T-helper 1 cell treated with Interleukin-12 subunit alpha and Interleukin-12 subunit beta and Interleukin-4 antibody, amounts not matched to agents 30 ng/mL and 1 ng/mL, for 36 hours (primary cell): ENCODE measurements around the gene NCOA3. TPM values are rescaled to one million over a fixed set of nuclear protein-coding genes. Genes with fewer than 3 reads are reported as not detected.
"Not testable (repeated sequence)": the region's sequence is repeated elsewhere in the genome, so short reads cannot be mapped to it uniquely, and the experiment has no call there.

Source experiments
- intact Hi-C: fragments of 100-400 bp; cut with micrococcal nuclease; formaldehyde crosslinking; loops from one replicate; pipeline ENCODE4 v1.15.1; 2024
- total RNA-seq: library from RNA; stranded (reverse); gene quantifications from 2 replicates; pipeline ENCODE4 v1.2.3, GENCODE V29; 2022

NCOA3 gene
- total RNA-seq, 1 donor from 2014 or later, result 151 TPM

DNA sequence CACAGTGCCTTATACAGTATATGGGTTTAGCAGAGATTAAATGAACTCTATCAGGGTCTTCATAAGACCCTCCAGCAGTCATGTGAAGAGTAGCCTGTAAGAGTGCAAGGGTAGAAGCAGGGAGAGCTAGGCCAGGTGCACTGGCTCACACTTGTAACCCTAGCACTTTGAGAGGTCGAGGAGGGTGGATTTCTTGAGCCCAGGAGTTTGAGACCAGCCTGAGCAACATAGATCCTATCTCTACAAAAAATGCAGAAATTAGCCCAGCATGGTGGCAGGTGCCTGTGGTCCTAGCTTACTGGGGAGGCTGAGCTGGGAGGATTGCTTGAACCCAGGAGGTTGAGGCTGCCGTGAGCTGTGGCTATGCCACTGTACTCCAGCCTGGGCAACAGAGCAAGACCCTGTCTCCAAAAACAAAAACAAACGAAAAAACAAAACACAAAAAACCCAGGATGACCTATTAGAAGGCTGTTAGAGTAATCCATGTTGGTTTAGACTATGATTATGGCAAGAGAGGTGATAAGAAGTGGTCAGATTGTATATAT is 31.9 kb downstream of the NCOA3 start:
- intact Hi-C loops, result no loop called here

DNA sequence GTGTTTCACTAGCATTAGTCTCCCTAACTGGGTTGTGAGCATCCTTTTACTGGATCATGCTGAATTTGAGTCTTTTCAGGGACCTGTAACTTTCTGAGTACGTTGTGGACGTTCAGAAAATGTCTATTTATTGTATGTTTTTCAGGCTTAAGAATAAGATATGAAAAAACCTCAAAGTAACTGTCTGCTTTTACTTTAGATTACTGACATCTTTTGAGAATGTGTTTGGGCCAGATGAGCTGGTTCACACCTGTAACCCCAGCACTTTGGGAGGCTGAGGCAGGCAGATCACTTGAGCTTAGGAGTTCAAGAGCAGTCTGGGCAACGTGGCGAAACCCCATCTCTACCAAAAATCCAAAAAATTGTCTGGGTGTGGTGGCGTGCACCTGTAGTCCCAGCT is 32.7 kb downstream of the NCOA3 start:
- intact Hi-C loops, result no loop called here

DNA sequence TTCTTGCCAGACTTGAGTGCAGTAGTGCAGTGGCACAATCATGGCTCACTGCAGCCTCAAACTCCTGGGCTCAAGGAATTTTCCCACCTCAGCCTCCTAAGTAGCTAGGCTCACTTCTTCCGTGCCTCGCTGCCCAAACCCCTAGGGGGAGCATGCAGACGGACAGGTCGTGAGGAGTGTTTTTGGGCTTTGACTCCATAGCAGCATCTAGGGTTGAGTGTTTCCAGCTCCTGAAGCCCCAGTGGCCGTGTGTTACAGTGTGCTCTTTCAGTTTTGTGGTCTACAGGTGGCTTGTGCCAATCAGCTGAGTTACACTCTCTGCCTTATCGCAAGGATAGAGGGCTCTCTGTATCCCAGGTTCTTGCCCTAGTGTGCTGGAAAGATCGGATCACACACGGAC is 33.4 kb downstream of the NCOA3 start:
- intact Hi-C loops, result no loop called here

DNA sequence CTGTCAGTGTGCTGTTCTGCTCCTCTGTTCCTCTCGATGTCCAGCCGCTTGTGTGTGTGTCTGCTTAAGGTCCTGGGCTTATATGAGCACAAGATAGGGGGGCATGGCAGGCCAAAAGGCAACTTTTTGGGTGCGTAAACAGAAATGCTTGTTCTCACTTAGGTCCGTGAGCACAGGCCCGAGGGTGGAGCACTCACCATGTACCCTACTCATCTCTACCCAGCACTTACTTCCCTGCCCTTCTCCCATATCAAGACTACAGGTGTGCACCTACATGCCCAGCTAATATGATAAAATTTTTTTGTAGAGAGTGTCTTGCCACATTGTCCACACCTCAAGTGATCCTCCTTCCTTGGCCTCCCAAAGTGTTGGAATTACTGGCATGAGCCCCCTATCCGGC is 34.3 kb downstream of the NCOA3 start:
- intact Hi-C loops, result no loop called here

DNA sequence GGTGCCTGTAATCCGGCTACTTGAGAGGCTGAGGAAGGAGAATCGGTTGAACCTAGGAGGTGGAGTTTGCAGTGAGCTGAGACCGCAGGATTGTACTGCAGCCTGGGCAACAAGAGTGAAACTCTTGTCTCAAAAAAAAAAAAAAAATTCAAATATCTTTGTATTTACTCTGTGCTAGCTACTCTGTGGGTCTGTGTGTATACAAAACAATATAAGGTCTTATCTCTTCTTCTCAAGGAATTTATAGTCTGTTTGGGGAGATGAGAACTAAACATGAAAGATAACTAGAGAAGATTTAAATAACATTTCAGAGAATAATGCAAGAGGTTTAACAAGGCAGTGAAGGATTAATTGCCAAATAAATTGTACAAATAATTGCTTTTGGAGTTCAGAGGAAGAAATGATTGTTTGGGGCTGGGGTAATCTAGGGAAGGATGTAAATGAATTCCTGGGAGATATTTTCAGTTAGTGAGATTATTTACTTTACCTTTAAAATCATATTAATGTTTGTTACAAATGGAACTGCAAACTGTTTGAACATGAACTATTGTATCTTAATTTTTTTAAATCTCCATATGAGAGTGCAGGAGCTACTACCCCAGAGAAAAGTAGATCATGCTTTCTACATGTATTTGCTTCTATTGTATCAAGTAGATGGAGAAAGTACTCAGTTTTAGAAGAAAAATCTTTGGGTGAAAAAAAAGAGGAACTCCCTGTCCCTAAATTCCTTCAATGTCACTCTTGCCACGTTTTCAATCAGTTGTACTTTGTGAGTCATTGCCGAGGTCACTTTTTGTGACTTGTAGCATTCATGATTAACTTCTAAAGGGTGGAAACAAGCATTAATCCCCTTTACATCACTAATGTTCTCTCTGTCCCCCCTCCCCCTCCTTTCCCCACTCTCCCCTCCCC is 39.0 kb downstream of the NCOA3 start:
- intact Hi-C loops, result no loop called here

DNA sequence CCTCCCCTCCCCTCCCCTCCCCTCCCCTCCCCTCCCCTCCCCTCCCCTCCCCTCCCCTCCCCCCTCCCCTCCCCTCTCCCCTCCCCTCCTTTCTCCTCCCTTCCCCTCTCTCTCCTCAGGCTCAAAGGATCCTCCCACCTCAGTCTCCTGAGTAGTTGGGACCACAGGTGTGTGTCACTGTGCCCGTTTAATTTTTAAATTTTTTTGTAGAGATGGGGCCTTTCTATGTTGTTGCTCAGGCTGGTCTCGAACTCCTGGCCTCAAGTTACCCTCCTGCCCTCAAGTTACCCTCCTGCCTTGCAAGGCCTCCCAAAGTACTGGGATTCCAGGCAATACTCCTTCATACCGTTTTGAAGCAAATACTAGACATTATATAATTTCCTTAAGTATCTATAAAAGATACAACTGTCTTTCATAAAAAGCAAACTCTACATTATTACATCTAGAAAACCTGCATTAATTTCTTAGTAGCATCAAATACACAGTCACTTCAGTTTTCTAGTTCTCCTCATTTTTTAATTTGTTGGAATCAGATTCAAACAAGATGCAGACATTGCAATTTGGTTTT is 39.8 kb downstream of the NCOA3 start:
- intact Hi-C loops, result no loop called here

DNA sequence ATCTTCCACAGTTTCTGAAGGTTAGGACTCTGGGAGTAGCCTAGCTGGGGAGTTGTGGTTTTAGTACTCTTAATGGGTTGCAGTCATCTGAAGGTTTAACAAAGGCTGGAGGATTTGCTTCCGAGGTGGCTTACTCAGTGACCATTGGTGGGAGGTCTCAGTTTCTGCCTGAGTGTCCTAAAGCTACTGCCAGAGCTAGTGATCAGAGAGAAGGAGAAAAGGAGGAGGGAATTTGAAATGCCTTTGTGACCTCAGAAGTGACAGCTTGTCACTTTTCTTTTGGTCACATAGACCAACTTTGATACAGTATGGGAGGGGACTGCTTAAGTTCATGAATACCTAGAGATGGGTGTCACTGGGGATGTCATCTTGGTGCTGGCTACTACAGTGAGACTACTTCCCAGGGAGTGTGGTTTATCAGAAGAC is 41.3 kb downstream of the NCOA3 start:
- intact Hi-C loops, result no loop called here

DNA sequence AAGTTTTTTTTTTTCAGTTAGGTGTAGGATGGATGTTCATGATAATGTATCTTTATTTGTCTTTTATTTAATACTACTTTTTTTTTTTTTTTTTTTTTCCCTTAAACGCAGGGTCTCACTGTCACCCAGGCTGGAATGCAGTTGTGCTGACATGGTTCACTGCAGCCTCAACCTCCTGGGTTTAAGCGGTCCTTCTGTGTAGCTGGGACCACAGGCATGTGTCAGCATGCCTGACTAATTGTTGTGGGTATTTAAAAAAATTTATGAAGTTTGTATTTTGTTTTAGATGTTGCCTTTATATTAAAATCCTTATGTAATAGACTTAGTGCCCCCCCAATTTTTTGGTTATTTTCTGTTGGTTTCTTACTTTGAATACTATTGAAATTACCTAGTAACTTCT is 42.6 kb downstream of the NCOA3 start:
- intact Hi-C loops, result no loop called here

DNA sequence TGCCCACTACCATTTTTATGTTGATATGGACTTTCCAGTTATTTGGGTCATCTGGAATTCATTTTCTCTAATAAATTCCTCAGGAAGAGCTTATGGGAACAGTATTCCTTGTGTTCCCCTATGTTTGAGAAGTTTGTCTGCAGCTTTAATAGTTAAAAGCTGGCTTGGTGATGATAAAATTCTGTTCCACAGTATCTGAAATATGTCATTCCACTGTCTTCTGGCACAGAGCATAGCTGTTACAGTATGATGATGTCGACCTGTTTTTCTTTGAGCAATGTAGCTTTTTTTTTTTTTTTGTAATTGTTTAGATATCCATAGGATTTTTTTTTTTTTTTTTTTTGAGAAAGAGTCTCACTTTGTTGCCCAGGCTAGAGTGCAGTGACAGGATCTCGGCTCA is 43.2 kb downstream of the NCOA3 start:
- intact Hi-C loops, result no loop called here

DNA sequence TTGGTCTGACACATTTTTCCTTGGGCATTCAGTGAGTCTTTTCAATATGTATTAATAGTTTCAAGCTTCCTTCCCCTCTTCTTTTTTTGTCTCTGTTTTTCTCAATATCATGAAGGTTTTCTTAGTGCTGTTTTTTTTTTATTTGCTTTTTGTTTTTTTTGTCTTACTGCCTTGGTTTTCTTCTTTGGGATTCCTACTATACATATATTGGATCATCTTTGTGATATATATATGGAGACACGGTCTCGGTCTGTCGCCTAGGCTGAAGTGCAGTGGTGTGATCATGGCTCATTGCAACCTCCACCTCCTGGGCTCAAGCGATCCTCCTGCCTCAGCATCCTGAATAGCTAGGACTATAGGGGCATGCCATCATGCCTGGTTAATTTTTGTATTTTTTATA is 43.8 kb downstream of the NCOA3 start:
- intact Hi-C loops, result no loop called here

DNA sequence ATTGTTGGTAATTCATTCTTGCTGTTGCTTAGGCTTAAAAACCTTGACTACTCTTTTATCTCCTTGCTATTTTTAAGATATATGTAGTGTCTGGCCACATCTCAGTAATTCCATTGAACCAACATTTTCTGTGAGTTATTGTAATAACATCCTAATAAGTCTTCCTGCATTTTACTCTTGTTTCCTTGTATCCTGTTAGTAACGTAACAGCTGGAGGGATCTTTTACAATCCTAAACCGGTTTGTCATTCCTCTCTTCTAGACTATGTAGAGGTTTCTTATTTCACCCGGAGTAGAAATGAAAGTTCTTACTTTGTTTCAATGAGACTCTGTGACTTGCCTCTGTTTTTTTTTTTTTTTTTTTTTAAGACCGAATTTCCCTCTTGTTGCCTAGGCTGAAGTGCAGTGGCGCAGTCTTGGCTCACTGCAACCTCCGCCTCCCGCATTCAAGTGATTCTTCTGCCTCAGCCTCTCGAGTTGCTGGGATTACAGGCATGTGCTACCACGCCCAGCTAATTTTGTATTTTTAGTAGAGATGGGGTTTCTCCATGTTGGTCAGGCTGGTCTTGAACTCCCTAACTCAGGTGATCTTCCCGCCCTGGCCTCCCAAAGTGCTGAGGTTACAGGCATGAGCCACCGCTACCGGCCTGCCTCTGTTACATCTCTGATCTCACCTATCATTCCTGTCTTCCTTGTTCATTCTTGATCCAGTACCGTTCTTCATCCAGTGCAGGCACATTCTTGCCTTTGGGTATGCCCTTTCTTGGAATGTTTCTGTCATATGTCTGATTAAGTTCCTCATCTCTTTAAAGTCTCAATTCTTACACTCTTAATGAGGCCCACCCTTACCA is 44.7 kb downstream of the NCOA3 start:
- intact Hi-C loops, result no loop called here

DNA sequence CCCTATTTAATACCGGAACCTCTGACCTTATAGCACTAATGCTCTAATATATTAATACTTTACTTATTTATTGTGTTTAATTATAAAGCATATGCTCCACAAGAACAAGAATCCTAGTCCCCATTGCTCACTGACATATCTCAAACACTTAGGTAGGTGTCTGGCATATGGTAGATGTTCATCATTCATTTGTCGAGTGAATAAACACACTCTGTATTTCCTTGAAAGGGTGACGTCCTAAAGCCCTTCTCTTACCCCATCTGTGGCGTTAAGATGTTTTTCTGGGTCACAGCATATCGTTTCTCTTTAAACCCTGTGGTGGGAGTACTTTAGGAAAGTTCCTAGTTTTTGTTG is 45.3 kb downstream of the NCOA3 start:
- intact Hi-C loops, result no loop called here

DNA sequence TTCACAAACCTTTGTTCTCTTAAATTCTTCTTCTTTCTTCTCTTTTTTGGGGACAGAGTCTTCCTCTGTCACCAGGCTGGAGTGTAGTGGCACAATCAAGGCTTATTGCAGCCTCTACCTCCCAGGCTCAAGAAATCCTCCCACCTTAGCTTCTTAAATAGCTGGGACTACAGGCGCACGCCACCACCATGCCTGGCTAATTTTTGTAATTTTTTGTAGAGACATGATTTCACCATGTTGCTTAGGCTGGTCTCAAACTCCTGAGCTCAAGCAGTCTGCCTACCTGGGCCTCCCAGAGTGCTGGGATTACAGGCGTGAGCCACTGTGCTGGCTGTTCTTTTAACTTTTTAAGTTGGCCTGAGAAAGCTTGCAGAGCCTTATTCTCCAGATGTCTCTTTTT is 48.0 kb downstream of the NCOA3 start:
- intact Hi-C loops, result no loop called here

DNA sequence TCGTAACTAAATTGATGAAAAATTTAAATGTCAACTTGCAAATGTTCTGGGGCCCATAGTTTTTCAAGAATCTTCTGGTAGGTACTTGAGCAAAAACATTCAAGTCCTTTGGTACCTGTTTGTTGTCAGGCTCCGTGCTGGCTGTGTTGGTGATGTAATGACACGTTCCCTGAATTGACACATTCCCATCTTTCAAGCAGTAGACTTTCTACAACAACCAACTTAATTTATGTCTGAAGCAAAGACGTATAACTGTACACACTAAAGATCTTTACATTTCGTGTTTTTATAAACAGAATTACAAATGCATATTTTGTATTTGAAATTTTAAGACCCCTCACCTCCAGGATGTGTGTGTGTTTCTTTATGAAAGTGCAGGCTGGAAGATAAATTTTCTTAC is 49.5 kb downstream of the NCOA3 start:
- intact Hi-C loops, result no loop called here

DNA sequence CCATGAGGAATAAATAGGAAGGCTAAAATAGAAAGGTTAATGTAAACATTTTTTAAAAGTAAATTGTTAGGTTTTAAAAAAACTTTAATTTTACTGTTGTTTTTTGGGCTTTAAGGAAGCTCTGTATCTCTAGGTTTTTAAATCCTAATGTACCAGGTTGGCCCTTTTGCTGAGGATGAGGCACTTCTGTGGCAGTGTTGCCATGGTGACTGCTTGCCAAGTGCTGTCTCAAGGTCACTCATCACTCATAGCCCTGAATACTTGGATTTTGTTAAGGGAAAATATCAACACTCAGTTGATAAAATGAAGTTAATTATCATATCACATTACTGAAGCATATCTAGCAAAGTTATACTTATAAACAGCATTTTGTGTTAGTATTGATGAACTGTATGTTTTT is 50.2 kb downstream of the NCOA3 start:
- intact Hi-C loops, result no loop called here

DNA sequence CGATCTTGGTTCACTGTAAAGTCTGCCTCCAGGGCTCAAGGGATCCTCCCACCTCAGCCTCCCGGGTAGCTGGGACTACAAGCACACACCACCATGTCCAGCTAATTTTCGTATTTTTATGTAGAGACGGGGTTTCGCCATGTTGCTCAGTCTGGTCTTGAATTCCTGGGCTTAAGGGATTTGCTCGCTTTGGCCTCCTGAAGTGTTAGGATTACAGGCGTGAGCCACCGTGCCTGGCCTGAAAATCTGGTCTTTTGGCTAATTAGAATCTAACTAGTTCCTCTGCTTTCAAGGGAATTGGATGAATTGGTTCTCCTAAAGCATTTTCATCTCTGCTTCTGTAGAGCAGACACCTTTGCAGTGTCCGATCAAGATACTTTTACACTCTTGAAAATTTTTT is 51.3 kb downstream of the NCOA3 start:
- intact Hi-C loops, result no loop called here

DNA sequence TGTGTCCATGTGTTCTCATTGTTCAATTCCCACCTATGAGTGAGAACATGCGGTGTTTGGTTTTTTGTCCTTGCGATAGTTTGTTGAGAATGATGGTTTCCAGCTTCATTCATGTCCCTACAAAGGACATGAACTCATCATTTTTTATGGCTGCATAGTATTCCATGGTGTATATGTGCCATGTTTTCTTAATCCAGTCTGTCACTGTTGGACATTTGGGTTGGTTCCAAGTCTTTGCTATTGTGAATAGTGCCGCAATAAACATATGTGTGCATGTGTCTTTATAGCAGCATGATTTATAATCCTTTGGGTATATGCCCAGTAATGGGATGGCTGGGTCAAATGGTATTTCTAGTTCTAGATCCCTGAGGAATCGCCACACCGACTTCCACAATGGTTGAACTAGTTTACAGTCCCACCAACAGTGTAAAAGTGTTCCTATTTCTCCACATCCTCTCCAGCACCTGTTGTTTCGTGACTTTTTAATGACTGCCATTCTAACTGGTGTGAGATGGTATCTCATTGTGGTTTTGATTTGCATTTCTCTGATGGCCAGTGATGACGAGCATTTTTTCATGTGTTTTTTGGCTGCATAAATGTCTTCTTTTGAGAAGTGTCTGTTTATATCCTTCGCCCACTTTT is 52.0 kb downstream of the NCOA3 start:
- intact Hi-C loops, result not testable (repeated sequence)

DNA sequence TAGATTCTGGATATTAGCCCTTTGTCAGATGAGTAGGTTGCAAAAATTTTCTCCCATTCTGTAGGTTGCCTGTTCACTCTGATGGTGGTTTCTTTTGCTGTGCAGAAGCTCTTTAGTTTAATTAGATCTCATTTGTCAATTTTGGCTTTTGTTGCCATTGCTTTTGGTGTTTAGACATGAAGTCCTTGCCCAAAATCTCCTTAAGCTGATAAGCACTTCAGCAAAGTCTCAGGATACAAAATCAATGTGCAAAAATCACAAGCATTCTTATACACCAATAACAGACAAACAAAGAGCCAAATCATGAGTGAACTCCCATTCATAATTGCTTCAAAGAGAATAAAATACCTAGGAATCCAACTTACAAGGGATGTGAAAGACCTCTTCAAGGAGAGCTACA is 52.6 kb downstream of the NCOA3 start:
- intact Hi-C loops, result not testable (repeated sequence)

DNA sequence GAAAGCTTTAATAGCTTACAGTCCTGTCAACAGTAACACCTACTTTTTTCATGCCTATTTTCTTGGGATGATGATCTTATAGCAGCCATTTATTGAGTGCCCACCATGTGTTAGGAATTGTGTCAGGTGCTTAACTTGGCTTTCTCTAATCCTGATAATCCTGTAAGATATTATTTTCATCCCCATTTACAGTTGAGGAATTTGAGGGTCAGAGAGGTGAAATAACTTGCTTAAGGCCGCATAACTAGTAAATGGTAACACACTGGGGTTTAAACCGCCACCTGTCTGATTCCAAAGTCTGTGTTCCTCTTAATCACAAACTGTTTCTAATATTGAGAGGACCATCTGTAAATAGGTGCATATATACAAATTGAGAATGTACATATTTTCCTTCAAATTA is 55.5 kb downstream of the NCOA3 start:
- intact Hi-C loops, result no loop called here

DNA sequence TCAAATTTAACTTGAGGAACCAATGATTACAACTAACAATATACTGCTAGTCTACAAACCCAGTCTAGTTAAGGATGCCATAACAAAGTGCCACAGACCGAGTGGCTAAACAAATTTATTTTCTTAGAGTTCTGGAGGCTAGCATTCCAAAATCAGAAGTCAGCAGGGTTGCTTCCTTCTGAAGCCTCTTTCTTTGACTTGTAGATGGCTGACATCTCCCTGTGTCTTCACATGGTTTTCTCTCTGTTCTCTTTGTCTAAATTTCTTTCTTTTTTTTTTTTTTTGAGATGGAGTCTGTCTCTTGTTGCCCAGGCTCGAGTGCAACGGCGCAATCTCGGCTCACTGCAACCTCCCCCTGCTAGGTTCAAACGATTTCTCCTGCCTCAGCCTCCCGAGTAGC is 56.1 kb downstream of the NCOA3 start:
- intact Hi-C loops, result no loop called here

DNA sequence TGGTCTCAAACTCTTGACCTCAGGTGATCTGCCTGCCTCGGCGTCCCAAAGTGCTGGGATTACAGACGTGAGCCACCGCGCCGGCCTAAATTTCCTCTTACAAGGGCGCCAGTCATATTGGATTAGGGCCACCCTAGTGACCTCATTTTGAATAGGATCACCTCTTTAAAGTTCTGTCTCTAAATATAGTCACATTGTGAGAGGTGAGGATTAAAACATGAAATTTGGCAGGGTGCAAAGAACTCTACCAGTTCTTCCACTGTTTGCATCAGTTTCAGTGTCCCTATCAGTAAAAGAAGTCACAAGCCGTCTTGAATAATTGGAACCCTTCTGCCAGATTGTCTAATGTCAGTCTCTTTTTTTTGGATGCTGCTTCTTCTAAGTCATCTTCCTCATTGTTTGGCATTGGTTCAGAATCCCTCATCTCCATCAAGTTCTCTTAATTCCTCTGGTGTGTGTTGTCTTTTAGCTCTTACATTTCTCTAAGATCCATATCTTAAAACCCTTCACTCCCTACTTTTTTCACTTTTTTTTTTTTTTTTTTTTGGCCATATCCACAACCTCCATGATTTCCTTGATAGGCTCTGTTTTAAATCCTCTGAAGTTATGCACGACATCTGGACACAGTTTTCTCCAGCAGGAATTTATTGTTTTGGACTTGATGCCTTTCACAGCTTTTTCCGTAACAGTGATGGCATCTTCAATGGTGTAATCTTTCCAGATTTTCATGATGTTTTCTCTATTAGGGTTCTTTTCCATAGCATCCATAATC is 56.8 kb downstream of the NCOA3 start:
- intact Hi-C loops, result no loop called here
